ENCODE data around the gene KLHL29. TPM values are rescaled to one million over a fixed set of nuclear protein-coding genes. Genes with fewer than 3 reads are reported as not detected.

The KLHL29 gene
- total and polyA plus RNA-seq, 2 donors (not counting 3 experiments of a cell fraction or from before 2014, with no cell fraction given), result 4.6 to 12.7 TPM

- no peaks in the 10 kb centered on the region for H4K20me1 ChIP-seq (replicated peaks; ENCODE audit: control insufficient read depth, extremely low read depth, insufficient read depth, low read length)
- no peak overlapping the region for H3K4me2 ChIP-seq (ENCODE audit: insufficient read depth, low read length)
- H2AFZ ChIP-seq (ENCODE audit: low read depth, low read length), result no peak overlapping the region
- H3K4me3 ChIP-seq (replicated peaks in 1 of 3; ENCODE audit: insufficient read depth in 1 of 3, low read depth in 1 of 3, low read length in 3 of 3), result no peak overlapping the region
- no peak overlapping the region for H3K27ac ChIP-seq (ENCODE audit: insufficient read depth, low read depth, low read length)
- H3K9me1 ChIP-seq (replicated peaks; ENCODE audit: control insufficient read depth, extremely low read depth, insufficient read depth, low read length), result no peaks in the 10 kb centered on the region
- ChIA-PET CTCF (no interaction called here), POLR2A (no interaction called here)
- FAIRE-seq (no peak), DNase-seq (ENCODE audit: low read depth, low spot score) (no peak)
- H3K9me3 ChIP-seq (replicated peaks; ENCODE audit: control insufficient read depth, insufficient read depth, low read length), result no peaks in the 10 kb centered on the region
- BruUV-seq (replicated peaks), result no TSS peak
- no peaks in the 10 kb centered on the region for H3K79me2 ChIP-seq (ENCODE audit: control insufficient read depth, insufficient read depth, low read length)
- dilution Hi-C loops (cut with MboI; ENCODE audit: extremely low pct_ligation_motif_present, low sequenced_read_pairs) (no loop called here), intact Hi-C loops (cut with micrococcal nuclease) (no loop called here)
- TF ChIP-seq MYC (IDR thresholded peaks at IDR 0.05; ENCODE audit: low read depth, low read length) (no peak), POLR2A (IDR thresholded peaks at IDR 0.05; ENCODE audit: low read depth, low read length) (no peak), POLR2AphosphoS5 (IDR thresholded peaks at IDR 0.05; ENCODE audit: insufficient read depth, low read depth, low read length) (no peak), CTCF (IDR thresholded peaks at IDR 0.05; ENCODE audit: extremely low read depth in 1 of 2, insufficient read depth in 1 of 2, low read depth in 1 of 2, low read length in 2 of 2) (no peak), MAX (IDR thresholded peaks at IDR 0.05; ENCODE audit: insufficient read depth, insufficient read length) (no peak), GATA2 (IDR thresholded peaks at IDR 0.05; ENCODE audit: insufficient read depth, insufficient read length, low read depth, low read length) (no peak), FOS (IDR thresholded peaks at IDR 0.05; ENCODE audit: borderline replicate concordance, insufficient read depth, low read length) (no peak), EZH2 (IDR thresholded peaks at IDR 0.05; ENCODE audit: borderline replicate concordance, low read depth, low read length, severe bottlenecking) (no peak)
- H3K4me1 ChIP-seq (ENCODE audit: control insufficient read depth, extremely low read depth, insufficient read depth, low read length), result no peaks in the 10 kb centered on the region
- no peak overlapping the region for H3K9ac ChIP-seq (replicated peaks; ENCODE audit: extremely low read depth, insufficient read depth, low read length)
- H3K27me3 ChIP-seq (ENCODE audit: control insufficient read depth in 2 of 2, insufficient read depth in 2 of 2, low read length in 2 of 2), result no peaks in the 10 kb centered on the region
- no peaks in the 10 kb centered on the region for H3K36me3 ChIP-seq (ENCODE audit: control insufficient read depth in 2 of 2, extremely low read depth in 1 of 2, insufficient read depth in 2 of 2, low read length in 2 of 2)
Observed at GRCh38 chr2:23689891-23690290, 304.9 kb downstream of the KLHL29 start.

Measured in endothelial cell of umbilical vein (primary cell).